Stimulated activated CD4-positive, alpha-beta T cell treated with anti-CD3 and anti-CD28 coated beads, Interleukin-2, amount 100 ng/mL, for 48 hours (primary cell): Measurements from ENCODE around the gene CDK3.
"Not testable (repeated sequence)": the region's sequence is repeated elsewhere in the genome, so short reads cannot be mapped to it uniquely, and the experiment has no call there.

Experiments used
- DNase-seq, 2 donors: peaks; one replicate each; pipeline ENCODE4 v3.0.0-alpha.2; 2020

The CDK3 gene

DNA sequence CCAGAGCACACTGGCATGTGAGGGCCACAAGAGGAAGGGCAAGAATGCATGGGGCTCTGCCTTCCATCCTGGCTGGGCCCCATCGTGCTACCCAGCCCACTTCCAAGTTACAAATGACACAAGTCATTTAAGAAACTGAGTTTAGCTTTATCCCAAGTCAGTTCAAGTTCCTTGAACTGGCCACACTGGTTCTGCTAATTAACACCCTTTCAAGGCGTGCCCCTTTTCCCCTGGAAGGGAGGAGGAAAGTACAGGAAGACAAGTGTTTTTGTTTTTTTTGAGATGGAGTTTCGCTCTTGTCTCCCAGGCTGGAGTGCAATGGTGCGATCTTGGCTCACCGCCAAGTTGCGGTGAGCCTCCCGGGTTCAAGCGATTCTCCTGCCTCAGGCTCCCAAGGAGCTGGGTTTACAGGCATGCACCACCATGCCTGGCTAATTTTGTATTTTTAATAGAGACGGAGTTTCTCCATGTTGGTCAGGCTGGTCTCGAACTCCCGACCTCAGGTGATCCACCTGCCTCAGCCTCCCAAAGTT lies 43.9 kb downstream of the CDK3 start:
- DNase-seq, result not testable (repeated sequence)

- no peak for DNase-seq
These were observed 45.4 kb downstream of the CDK3 start for GRCh38 chr17:76046064-76046463.

DNA sequence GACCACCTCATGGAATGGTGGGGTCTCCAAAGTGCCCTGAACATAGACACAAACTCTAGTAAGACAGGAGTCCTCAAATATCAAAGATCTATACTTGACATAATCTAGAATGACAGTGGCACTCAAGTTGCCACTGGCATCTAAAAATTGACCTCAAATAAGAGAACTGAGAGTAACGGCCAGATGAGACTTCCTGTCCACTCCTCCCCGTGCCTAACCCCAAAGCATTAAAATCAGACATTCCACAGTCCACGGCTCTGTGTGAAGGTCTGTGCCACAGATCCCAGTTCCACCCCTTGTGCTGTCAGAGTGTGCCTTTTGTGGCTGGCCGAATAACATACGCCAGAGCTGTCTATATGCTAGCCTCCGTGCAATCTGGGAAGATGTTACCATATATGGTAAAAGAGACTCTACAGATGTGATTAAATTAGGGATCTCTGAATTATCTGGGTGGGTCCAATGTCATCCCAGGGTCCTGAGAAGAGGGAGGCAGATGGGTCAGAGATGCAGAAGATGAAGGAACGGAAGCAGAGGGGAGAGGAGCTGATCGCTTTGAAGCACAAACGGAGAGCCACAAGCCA lies 47.5 kb downstream of the CDK3 start:
- no peak for DNase-seq

DNA sequence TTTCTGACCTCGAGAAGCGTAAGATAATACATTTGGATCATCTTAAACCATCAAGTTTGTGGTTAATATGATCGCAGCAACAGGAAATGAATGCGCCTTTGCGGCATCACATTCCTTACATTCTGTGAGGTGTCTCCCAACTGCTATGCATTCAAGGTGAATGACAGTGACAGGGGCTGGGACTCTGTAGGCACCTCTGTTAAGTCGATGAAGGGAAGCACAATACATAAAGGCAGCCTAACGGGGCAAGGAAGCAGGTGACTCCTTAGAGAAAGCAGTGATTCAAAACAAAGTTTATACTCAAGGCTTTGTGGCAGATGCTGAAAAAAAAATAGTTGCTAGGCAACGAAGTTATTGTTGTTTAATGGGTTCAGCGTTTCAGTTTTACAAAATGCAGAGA lies 48.1 kb downstream of the CDK3 start:
- no peak for DNase-seq

- DNase-seq, result no peak
These were observed 48.6 kb downstream of the CDK3 start for GRCh38 chr17:76049239-76049638.

GRCh38 chr17:76049836-76050537 lies 49.3 kb downstream of the CDK3 start:
- no peak for DNase-seq

- DNase-seq, result no peak
These were observed 50.1 kb downstream of the CDK3 start for GRCh38 chr17:76050538-76051467.

GRCh38 chr17:76051561-76051960 lies 50.9 kb downstream of the CDK3 start:
- DNase-seq, result no peak

- no peak for DNase-seq
These were observed 52.8 kb downstream of the CDK3 start for GRCh38 chr17:76053246-76054111.

GRCh38 chr17:76054112-76054476 lies 53.4 kb downstream of the CDK3 start:
- no peak for DNase-seq
